ENCODE results near the gene CCDC3.

The CCDC3 gene

DNA sequence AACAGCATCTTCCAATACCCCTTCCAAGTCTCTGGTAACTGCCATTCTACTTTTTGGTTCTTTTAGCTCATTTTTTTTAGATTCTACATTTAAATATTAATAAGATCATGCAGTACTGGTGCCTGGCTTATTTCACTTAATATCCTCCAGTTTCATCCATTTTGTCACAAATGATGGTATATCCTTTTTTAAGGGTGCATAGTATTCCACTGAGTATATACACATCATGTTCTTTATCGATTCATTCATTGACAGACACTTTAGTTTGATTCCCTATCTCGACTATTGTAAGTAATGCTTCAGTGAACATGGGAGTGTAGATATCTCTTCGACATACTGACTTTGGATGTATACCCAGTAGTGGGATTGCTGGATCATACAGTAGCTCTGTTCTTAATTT lies 89.7 kb downstream of the CCDC3 start:
- no peaks in the 10 kb centered on the region for H3K27me3 ChIP-seq (ENCODE audit: low read length)
- H3K9ac ChIP-seq (ENCODE audit: low read length): no peak overlapping the region
- no peaks in the 10 kb centered on the region for H3F3A ChIP-seq (ENCODE audit: insufficient read depth)
- no peak overlapping the region for H3K4me3 ChIP-seq (ENCODE audit: insufficient read depth, low read length, poor library complexity, severe bottlenecking)
- H3K4me2 ChIP-seq (ENCODE audit: low read depth, low read length, poor library complexity, severe bottlenecking): no peak overlapping the region
- no peaks in the 10 kb centered on the region for H4K20me1 ChIP-seq (ENCODE audit: low read depth, low read length)
- no peak overlapping the region for H3K27ac ChIP-seq (ENCODE audit: low read depth, low read length)
- no peaks in the 10 kb centered on the region for H3K9me2 ChIP-seq (replicated peaks; ENCODE audit: insufficient read depth, low read length)
- TF ChIP-seq, protein P1, sequence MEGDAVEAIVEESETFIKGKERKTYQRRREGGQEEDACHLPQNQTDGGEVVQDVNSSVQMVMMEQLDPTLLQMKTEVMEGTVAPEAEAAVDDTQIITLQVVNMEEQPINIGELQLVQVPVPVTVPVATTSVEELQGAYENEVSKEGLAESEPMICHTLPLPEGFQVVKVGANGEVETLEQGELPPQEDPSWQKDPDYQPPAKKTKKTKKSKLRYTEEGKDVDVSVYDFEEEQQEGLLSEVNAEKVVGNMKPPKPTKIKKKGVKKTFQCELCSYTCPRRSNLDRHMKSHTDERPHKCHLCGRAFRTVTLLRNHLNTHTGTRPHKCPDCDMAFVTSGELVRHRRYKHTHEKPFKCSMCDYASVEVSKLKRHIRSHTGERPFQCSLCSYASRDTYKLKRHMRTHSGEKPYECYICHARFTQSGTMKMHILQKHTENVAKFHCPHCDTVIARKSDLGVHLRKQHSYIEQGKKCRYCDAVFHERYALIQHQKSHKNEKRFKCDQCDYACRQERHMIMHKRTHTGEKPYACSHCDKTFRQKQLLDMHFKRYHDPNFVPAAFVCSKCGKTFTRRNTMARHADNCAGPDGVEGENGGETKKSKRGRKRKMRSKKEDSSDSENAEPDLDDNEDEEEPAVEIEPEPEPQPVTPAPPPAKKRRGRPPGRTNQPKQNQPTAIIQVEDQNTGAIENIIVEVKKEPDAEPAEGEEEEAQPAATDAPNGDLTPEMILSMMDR (IDR thresholded peaks at IDR 0.05; ENCODE audit: insufficient read depth, low read length, poor library complexity, severe bottlenecking): no peak
- TF ChIP-seq EZH2phosphoT487 (conservative IDR thresholded peaks at IDR 0.05; ENCODE audit: low read length): no peak
- no peak overlapping the region for H2AFZ ChIP-seq (ENCODE audit: low read depth, low read length, severe bottlenecking)
- no peaks in the 10 kb centered on the region for H3K36me3 ChIP-seq (ENCODE audit: low read length)
- 0 out of 2 replicates have a peak, but pooled peaks cover 6% of the 10 kb centered on the region for H3K9me3 ChIP-seq (ENCODE audit: insufficient read depth, low read length)
- H3K79me2 ChIP-seq (ENCODE audit: insufficient read depth, low read length): no peaks in the 10 kb centered on the region

DNA sequence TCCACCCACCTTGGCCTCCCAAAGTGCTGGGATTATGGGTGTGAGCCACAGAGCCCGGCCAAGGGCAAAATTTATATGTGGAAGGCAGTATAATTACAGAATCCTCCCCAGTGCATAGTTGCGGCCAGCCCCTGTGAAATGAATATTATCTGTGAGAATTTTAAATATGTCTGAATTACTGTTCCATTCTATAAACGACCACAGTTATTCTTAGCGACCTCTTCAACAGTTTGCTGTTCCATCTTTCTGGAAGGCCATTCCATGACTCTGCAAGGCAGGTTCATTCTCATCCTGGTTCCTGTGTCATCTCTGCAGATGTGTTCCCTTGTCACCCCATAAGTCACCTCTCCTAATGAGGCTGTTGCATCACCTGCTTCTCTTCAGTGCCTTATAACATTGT lies 90.7 kb downstream of the CCDC3 start:
- no peaks in the 10 kb centered on the region for H4K20me1 ChIP-seq (ENCODE audit: low read depth, low read length)
- no peaks in the 10 kb centered on the region for H3K27me3 ChIP-seq (ENCODE audit: low read length)
- no peak overlapping the region for H3K4me2 ChIP-seq (ENCODE audit: low read depth, low read length, poor library complexity, severe bottlenecking)
- H3K4me3 ChIP-seq (ENCODE audit: insufficient read depth, low read length, poor library complexity, severe bottlenecking): no peak overlapping the region
- H3F3A ChIP-seq (ENCODE audit: insufficient read depth): no peaks in the 10 kb centered on the region
- H3K9ac ChIP-seq (ENCODE audit: low read length): no peak overlapping the region
- H2AFZ ChIP-seq (ENCODE audit: low read depth, low read length, severe bottlenecking): no peak overlapping the region
- H3K27ac ChIP-seq (ENCODE audit: low read depth, low read length): no peak overlapping the region
- H3K9me3 ChIP-seq (ENCODE audit: insufficient read depth, low read length): 0 out of 2 replicates have a peak, but pooled peaks cover 6% of the 10 kb centered on the region
- no peaks in the 10 kb centered on the region for H3K79me2 ChIP-seq (ENCODE audit: insufficient read depth, low read length)
- no peaks in the 10 kb centered on the region for H3K9me2 ChIP-seq (replicated peaks; ENCODE audit: insufficient read depth, low read length)
- no peaks in the 10 kb centered on the region for H3K36me3 ChIP-seq (ENCODE audit: low read length)
- no peak for TF ChIP-seq EZH2phosphoT487 (conservative IDR thresholded peaks at IDR 0.05; ENCODE audit: low read length)
- TF ChIP-seq, protein P1 (IDR thresholded peaks at IDR 0.05; ENCODE audit: insufficient read depth, low read length, poor library complexity, severe bottlenecking): no peak

DNA sequence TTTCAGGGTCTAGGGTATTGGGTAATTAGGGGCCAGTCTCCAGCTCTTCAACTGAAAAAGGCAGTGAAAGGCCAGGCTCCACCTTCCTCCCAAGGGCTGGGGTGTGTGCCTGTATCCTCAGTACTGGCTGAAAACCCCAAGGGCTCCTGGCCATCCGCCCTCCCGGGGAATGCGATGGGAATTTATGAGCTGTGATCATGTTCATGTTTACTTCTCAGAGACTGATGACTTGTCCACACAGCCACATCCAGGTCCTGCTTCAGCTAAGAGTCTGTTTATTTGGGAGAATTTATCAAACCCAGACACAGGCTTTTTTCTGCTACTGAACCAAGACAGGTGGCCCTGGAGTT lies 91.7 kb downstream of the CCDC3 start:
- Histone ChIP-seq H2AFZ (ENCODE audit: low read depth, low read length, severe bottlenecking) (no peak overlapping the region), H4K20me1 (ENCODE audit: low read depth, low read length) (no peaks in the 10 kb centered on the region), H3K9me2 (replicated peaks; ENCODE audit: insufficient read depth, low read length) (no peaks in the 10 kb centered on the region), H3K9ac (ENCODE audit: low read length) (no peak overlapping the region), H3K9me3 (ENCODE audit: insufficient read depth, low read length) (0 out of 2 replicates have a peak, but pooled peaks cover 6% of the 10 kb centered on the region), H3F3A (ENCODE audit: insufficient read depth) (no peaks in the 10 kb centered on the region), H3K4me3 (ENCODE audit: insufficient read depth, low read length, poor library complexity, severe bottlenecking) (no peak overlapping the region), H3K4me2 (ENCODE audit: low read depth, low read length, poor library complexity, severe bottlenecking) (no peak overlapping the region), H3K27me3 (ENCODE audit: low read length) (no peaks in the 10 kb centered on the region), H3K79me2 (ENCODE audit: insufficient read depth, low read length) (no peaks in the 10 kb centered on the region), H3K36me3 (ENCODE audit: low read length) (no peaks in the 10 kb centered on the region), H3K27ac (ENCODE audit: low read depth, low read length) (no peak overlapping the region)
- TF ChIP-seq, protein P1 (IDR thresholded peaks at IDR 0.05; ENCODE audit: insufficient read depth, low read length, poor library complexity, severe bottlenecking): no peak
- TF ChIP-seq EZH2phosphoT487 (conservative IDR thresholded peaks at IDR 0.05; ENCODE audit: low read length): no peak
